ENCODE data around the gene UBXN10. TPM values are rescaled to one million over a fixed set of nuclear protein-coding genes. Genes with fewer than 3 reads are reported as not detected.

UBXN10 gene
- total RNA-seq, 1 donor from 2014 or later: 0.49 TPM

DNA sequence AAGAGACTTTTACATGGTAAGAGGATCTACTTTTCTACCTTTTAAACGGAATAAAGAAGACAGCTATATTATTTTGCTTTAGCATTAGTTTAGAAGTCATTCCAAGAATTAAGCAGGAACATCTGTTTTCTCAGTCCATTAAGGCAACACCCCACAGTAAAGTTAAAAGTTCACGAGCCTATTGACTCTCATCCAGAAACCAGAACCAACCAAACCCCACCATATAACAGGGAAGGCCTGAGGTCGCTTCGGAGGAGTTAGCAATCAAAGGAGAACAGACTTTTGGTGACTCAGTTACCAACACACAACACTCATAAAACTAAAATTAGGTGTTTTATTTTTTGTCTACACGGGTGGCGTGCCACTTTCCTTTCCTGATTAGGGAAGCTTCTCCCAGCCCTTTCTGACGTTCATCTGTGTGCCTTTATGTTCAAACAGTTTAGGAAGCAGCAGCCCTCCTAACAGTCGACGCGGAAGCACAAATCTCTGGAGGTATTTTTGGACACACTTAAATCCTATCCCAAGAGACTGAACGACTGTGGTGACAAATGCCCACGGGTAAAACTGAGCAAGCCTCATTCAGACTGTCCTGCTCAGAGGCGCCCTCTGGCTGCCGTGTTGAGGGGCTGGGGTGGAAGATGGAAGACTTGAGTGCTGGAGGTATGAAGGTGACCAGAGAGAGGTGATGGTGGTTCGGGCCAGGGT is 9.0 kb downstream of the UBXN10 start:
- peak; percentile 78 for DNase-seq
- TF ChIP-seq, protein P1, sequence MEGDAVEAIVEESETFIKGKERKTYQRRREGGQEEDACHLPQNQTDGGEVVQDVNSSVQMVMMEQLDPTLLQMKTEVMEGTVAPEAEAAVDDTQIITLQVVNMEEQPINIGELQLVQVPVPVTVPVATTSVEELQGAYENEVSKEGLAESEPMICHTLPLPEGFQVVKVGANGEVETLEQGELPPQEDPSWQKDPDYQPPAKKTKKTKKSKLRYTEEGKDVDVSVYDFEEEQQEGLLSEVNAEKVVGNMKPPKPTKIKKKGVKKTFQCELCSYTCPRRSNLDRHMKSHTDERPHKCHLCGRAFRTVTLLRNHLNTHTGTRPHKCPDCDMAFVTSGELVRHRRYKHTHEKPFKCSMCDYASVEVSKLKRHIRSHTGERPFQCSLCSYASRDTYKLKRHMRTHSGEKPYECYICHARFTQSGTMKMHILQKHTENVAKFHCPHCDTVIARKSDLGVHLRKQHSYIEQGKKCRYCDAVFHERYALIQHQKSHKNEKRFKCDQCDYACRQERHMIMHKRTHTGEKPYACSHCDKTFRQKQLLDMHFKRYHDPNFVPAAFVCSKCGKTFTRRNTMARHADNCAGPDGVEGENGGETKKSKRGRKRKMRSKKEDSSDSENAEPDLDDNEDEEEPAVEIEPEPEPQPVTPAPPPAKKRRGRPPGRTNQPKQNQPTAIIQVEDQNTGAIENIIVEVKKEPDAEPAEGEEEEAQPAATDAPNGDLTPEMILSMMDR (IDR thresholded peaks at IDR 0.05; ENCODE audit: partially characterized antibody, unreplicated experiment): peak; percentile 65
- peaks cover 3% of the 10 kb centered on the region for H3K4me1 Mint-ChIP-seq (ENCODE audit: low read depth, unreplicated experiment)
- peaks cover 6% of the 10 kb centered on the region for H3K27me3 Mint-ChIP-seq (ENCODE audit: unreplicated experiment)
- peaks cover 4% of the 10 kb centered on the region for H3K9me3 Mint-ChIP-seq (ENCODE audit: unreplicated experiment)
- no peaks in the 10 kb centered on the region for H3K36me3 Mint-ChIP-seq (ENCODE audit: unreplicated experiment)
- no peak overlapping the region for H3K27ac Mint-ChIP-seq (ENCODE audit: unreplicated experiment)
- H3K4me3 Mint-ChIP-seq (ENCODE audit: unreplicated experiment): no peak overlapping the region

GRCh38 chr1:20195462-20195780 is 9.5 kb downstream of the UBXN10 start:
- H3K27ac Mint-ChIP-seq (ENCODE audit: unreplicated experiment): no peak overlapping the region

DNA sequence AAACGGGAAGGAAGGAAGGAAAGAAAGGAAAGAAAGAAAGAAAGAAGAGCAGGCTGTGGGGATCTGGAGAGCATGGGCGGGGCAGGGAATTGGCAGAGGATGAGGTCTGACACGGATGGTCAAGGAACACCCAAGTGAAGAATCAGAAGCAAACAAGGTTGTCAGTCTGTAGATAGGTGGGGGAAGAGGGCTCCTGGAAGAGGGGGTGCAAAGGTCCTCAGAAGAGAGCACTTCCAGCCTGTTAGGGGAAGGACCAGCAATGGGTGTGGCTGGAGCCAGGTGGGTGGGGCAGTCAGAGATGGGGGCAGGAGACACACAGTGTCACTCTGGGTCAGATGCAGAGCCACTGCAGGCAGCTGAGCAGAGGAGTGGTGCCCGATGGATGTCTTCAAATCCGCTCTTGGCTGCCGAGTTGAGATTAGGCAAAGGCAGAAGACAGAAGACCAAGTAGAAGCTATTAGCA is 11.5 kb downstream of the UBXN10 start:
- Mint-ChIP-seq H3K4me1 (ENCODE audit: low read depth, unreplicated experiment) (peaks cover 3% of the 10 kb centered on the region), H3K36me3 (ENCODE audit: unreplicated experiment) (no peaks in the 10 kb centered on the region), H3K9me3 (ENCODE audit: unreplicated experiment) (peaks cover 4% of the 10 kb centered on the region), H3K27me3 (ENCODE audit: unreplicated experiment) (peaks cover 3% of the 10 kb centered on the region), H3K4me3 (ENCODE audit: unreplicated experiment) (no peak overlapping the region), H3K27ac (ENCODE audit: unreplicated experiment) (no peak overlapping the region)
- TF ChIP-seq, protein P1 (IDR thresholded peaks at IDR 0.05; ENCODE audit: partially characterized antibody, unreplicated experiment): no peak
- no peak for DNase-seq

More at GRCh38 chr1:20195462-20195780, 9.5 kb downstream of the UBXN10 start:
- Mint-ChIP-seq H3K9me3 (ENCODE audit: unreplicated experiment) (peaks cover 4% of the 10 kb centered on the region), H3K36me3 (ENCODE audit: unreplicated experiment) (no peaks in the 10 kb centered on the region), H3K27me3 (ENCODE audit: unreplicated experiment) (peaks cover 6% of the 10 kb centered on the region), H3K4me3 (ENCODE audit: unreplicated experiment) (no peak overlapping the region), H3K4me1 (ENCODE audit: low read depth, unreplicated experiment) (peaks cover 3% of the 10 kb centered on the region)
- TF ChIP-seq, protein P1 (IDR thresholded peaks at IDR 0.05; ENCODE audit: partially characterized antibody, unreplicated experiment): no peak
- DNase-seq: no peak

DNA sequence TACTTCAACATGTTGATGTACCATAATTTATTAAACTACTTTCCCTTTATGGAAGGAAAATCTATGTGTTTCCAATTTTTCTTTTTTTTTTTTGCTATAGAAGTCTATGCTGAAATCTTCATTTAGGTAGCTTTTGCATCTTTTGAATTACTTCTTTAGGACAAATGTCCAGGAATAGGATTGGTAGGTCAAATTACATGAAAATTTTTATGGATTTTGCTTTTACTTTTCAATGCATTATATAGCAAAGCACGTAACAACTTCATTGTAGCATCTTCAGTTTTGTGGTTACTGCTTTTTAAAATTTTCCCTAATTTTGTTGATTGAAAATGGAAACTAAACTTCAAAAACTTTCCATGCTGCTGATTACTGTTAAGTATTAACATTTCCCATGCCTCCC is 12.4 kb downstream of the UBXN10 start:
- H3K27me3 Mint-ChIP-seq (ENCODE audit: unreplicated experiment): peaks cover 2% of the 10 kb centered on the region
- DNase-seq: no peak
- peaks cover 4% of the 10 kb centered on the region for H3K9me3 Mint-ChIP-seq (ENCODE audit: unreplicated experiment)
- H3K4me3 Mint-ChIP-seq (ENCODE audit: unreplicated experiment): no peak overlapping the region
- peaks cover 3% of the 10 kb centered on the region for H3K4me1 Mint-ChIP-seq (ENCODE audit: low read depth, unreplicated experiment)
- TF ChIP-seq, protein P1 (IDR thresholded peaks at IDR 0.05; ENCODE audit: partially characterized antibody, unreplicated experiment): no peak
- H3K27ac Mint-ChIP-seq (ENCODE audit: unreplicated experiment): no peak overlapping the region
- no peaks in the 10 kb centered on the region for H3K36me3 Mint-ChIP-seq (ENCODE audit: unreplicated experiment)

GRCh38 chr1:20198918-20199317 is 13.0 kb downstream of the UBXN10 start:
- no peak overlapping the region for H3K27ac Mint-ChIP-seq (ENCODE audit: unreplicated experiment)
- peaks cover 4% of the 10 kb centered on the region for H3K9me3 Mint-ChIP-seq (ENCODE audit: unreplicated experiment)
- TF ChIP-seq, protein P1 (IDR thresholded peaks at IDR 0.05; ENCODE audit: partially characterized antibody, unreplicated experiment): no peak
- H3K4me3 Mint-ChIP-seq (ENCODE audit: unreplicated experiment): no peak overlapping the region
- no peaks in the 10 kb centered on the region for H3K36me3 Mint-ChIP-seq (ENCODE audit: unreplicated experiment)
- no peak for DNase-seq
- peaks cover 3% of the 10 kb centered on the region for H3K4me1 Mint-ChIP-seq (ENCODE audit: low read depth, unreplicated experiment)
- H3K27me3 Mint-ChIP-seq (ENCODE audit: unreplicated experiment): peaks cover 2% of the 10 kb centered on the region
